ENCODE data around the gene AKR1C1. TPM values are rescaled to one million over a fixed set of nuclear protein-coding genes. Genes with fewer than 3 reads are reported as not detected.

The AKR1C1 gene
- total RNA-seq, 1 experiment from 2014 or later: 2.1 TPM

DNA sequence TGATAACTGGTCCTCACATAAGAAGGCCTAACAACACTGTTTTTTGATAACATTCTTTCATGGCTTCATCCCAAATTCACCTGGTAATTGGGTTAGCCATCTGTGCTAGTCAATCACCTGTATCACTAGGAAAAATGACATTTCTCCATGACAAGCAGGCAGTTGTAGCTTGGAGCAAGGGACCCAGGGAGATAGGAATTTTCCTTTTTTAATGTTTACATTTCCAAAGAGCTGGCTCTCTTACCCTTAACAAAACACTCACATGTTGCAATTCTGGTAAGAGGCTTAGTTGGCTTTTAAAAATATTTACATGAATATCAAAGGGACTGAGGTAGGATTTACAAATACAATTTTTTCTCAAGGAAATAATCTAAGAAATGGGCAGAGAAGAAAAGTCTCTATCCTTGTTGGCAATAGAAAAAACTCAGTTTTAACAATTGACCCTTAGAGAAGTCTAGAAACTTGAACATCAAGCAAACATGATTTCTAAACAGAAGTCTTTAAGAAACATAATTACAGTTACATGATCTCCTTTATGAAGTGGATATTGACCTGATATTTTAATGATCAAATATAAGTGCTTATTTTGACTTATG lies 16.1 kb upstream of the AKR1C1 start:
- Histone ChIP-seq H2AFZ (ENCODE audit: low read depth, low read length, poor library complexity, severe bottlenecking) (no peak overlapping the region), H3K4me3 (replicated peaks in 1 of 2; ENCODE audit: low read depth in 1 of 2, low read length in 2 of 2) (no peak overlapping the region), H3K79me2 (ENCODE audit: insufficient read depth, low read length) (no peaks in the 10 kb centered on the region), H3K9ac (ENCODE audit: low read length) (no peak overlapping the region), H4K20me1 (ENCODE audit: insufficient read depth) (no peaks in the 10 kb centered on the region), H3K9me3 (ENCODE audit: control insufficient read depth in 1 of 2, insufficient read depth in 1 of 2, low read depth in 1 of 2, low read length in 2 of 2) (no peaks in the 10 kb centered on the region), H3K36me3 (ENCODE audit: control insufficient read depth in 1 of 2, insufficient read depth in 2 of 2, low read length in 2 of 2) (no peaks in the 10 kb centered on the region), H3K4me1 (ENCODE audit: control insufficient read depth in 1 of 2, insufficient read depth in 2 of 2, low read length in 2 of 2) (peaks cover 0 to 19% of the 10 kb centered on the region in 2 experiments; a peak in 2 of 4 replicates), H3K9me2 (ENCODE audit: insufficient read depth) (no peaks in the 10 kb centered on the region; the same call in 1 of the 2 replicates), H3K4me2 (ENCODE audit: low read length) (peak overlapping the region; percentile 18; the same call in 1 of the 2 replicates), H3K27ac (ENCODE audit: low read depth, low read length) (no peak overlapping the region), H3K27me3 (ENCODE audit: insufficient read depth, low read length) (no peaks in the 10 kb centered on the region)
- POLR2A ChIA-PET: no interaction called here
- intact Hi-C loops (cut with micrococcal nuclease): no loop called here
- RAD21 ChIA-PET (ENCODE audit: low non-redundant PET in 1 of 2, low total read pairs in 2 of 2, uncharacterized antibody in 2 of 2, unreplicated experiment in 2 of 2): no interaction called here
- BruUV-seq (replicated peaks): no TSS peak
- DNase-seq (ENCODE audit: low read depth, low spot score) (no peak), ATAC-seq (no peak)
- CTCF ChIA-PET: no interaction called here
- no peak for TF ChIP-seq ZNF274 (IDR thresholded peaks at IDR 0.05; ENCODE audit: low read depth, low read length)
- TF ChIP-seq SIN3A (IDR thresholded peaks at IDR 0.05; ENCODE audit: low read depth): no peak

DNA sequence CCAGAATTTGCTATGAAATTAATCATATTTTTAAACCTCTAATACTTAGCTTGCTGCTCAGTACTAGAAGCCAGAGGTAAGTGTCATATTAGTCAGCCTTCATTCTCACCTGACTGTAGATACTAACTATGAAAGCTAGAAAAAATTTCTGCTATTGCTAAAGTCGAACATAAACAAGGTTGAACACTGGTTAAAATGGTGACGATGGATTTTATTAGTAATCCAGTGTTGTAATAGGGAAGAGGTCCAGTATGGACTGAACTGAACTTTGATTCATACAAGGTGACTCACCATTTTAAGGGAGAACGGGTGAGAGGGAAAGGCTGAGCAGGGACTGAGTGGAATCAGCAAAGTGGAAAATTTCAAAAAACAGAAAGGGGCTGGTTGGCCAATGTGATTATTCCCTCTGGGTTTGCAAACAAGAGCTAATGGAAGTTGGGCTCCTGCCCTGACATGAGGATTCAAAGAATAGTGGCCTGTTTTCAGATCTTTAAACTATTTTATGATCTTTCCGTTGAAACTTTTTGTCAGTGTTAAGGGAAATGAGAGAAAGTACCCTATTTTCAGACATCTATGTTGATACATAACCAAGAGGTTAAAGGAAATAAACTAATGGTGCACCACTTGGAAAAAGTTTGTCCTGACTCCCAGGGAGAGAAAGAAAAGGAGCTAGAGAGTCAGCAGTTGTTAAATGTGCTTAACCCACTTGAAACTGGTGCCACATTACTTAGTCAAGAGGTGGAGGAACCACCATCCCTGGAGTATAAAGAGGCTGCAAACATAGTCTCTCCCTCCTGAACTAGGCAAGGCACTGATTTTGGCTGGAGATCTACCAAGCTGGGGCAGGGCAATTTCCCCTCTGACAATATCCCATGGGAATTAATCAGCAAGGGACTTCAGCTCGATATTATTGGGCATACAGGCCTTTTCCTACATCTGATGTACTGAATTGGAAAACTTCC lies 15.3 kb upstream of the AKR1C1 start:
- intact Hi-C loops (cut with micrococcal nuclease): no loop called here
- ATAC-seq (no peak), DNase-seq (ENCODE audit: low read depth, low spot score) (peak; percentile 8)
- Histone ChIP-seq H3K27ac (ENCODE audit: low read depth, low read length) (no peak overlapping the region), H3K4me3 (replicated peaks in 1 of 2; ENCODE audit: low read depth in 1 of 2, low read length in 2 of 2) (no peak overlapping the region), H2AFZ (ENCODE audit: low read depth, low read length, poor library complexity, severe bottlenecking) (no peak overlapping the region), H3K79me2 (ENCODE audit: insufficient read depth, low read length) (no peaks in the 10 kb centered on the region), H3K4me2 (ENCODE audit: low read length) (peak overlapping the region; percentile 18; the same call in 1 of the 2 replicates), H3K36me3 (ENCODE audit: control insufficient read depth in 1 of 2, insufficient read depth in 2 of 2, low read length in 2 of 2) (no peaks in the 10 kb centered on the region), H3K27me3 (ENCODE audit: insufficient read depth, low read length) (no peaks in the 10 kb centered on the region), H4K20me1 (ENCODE audit: insufficient read depth) (no peaks in the 10 kb centered on the region), H3K9ac (ENCODE audit: low read length) (no peak overlapping the region), H3K4me1 (ENCODE audit: control insufficient read depth in 1 of 2, insufficient read depth in 2 of 2, low read length in 2 of 2) (peaks cover 0 to 13% of the 10 kb centered on the region in 2 experiments; a peak in 2 of 4 replicates), H3K9me2 (ENCODE audit: insufficient read depth) (no peaks in the 10 kb centered on the region; the same call in 1 of the 2 replicates), H3K9me3 (ENCODE audit: control insufficient read depth in 1 of 2, insufficient read depth in 1 of 2, low read depth in 1 of 2, low read length in 2 of 2) (no peaks in the 10 kb centered on the region)
- ChIA-PET RAD21 (ENCODE audit: low non-redundant PET in 1 of 2, low total read pairs in 2 of 2, uncharacterized antibody in 2 of 2, unreplicated experiment in 2 of 2) (no interaction called here), POLR2A (no interaction called here), CTCF (no interaction called here)
- BruUV-seq (replicated peaks): no TSS peak
- TF ChIP-seq SP1 (IDR thresholded peaks at IDR 0.05; ENCODE audit: low read depth) (peak; percentile 53; the same call in 1 of the 2 replicates), ZNF274 (IDR thresholded peaks at IDR 0.05; ENCODE audit: low read depth, low read length) (no peak), TCF7L2 (IDR thresholded peaks at IDR 0.05; ENCODE audit: borderline replicate concordance, extremely low read depth, insufficient read depth, insufficient read length) (no peak), FOSL1 (IDR thresholded peaks at IDR 0.05; ENCODE audit: low read depth) (peak; percentile 66), ZFX (IDR thresholded peaks at IDR 0.05) (no peak), YY1 (IDR thresholded peaks at IDR 0.05; ENCODE audit: extremely low read depth, insufficient replicate concordance, low read depth, low read length) (no peak), CEBPB (IDR thresholded peaks at IDR 0.05; ENCODE audit: low read depth) (peak; percentile 74)
- TF ChIP-seq, protein P1, sequence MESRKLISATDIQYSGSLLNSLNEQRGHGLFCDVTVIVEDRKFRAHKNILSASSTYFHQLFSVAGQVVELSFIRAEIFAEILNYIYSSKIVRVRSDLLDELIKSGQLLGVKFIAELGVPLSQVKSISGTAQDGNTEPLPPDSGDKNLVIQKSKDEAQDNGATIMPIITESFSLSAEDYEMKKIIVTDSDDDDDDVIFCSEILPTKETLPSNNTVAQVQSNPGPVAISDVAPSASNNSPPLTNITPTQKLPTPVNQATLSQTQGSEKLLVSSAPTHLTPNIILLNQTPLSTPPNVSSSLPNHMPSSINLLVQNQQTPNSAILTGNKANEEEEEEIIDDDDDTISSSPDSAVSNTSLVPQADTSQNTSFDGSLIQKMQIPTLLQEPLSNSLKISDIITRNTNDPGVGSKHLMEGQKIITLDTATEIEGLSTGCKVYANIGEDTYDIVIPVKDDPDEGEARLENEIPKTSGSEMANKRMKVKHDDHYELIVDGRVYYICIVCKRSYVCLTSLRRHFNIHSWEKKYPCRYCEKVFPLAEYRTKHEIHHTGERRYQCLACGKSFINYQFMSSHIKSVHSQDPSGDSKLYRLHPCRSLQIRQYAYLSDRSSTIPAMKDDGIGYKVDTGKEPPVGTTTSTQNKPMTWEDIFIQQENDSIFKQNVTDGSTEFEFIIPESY (IDR thresholded peaks at IDR 0.05; ENCODE audit: extremely low read depth, insufficient replicate concordance, low read length): no peak
- TF ChIP-seq, protein P2, sequence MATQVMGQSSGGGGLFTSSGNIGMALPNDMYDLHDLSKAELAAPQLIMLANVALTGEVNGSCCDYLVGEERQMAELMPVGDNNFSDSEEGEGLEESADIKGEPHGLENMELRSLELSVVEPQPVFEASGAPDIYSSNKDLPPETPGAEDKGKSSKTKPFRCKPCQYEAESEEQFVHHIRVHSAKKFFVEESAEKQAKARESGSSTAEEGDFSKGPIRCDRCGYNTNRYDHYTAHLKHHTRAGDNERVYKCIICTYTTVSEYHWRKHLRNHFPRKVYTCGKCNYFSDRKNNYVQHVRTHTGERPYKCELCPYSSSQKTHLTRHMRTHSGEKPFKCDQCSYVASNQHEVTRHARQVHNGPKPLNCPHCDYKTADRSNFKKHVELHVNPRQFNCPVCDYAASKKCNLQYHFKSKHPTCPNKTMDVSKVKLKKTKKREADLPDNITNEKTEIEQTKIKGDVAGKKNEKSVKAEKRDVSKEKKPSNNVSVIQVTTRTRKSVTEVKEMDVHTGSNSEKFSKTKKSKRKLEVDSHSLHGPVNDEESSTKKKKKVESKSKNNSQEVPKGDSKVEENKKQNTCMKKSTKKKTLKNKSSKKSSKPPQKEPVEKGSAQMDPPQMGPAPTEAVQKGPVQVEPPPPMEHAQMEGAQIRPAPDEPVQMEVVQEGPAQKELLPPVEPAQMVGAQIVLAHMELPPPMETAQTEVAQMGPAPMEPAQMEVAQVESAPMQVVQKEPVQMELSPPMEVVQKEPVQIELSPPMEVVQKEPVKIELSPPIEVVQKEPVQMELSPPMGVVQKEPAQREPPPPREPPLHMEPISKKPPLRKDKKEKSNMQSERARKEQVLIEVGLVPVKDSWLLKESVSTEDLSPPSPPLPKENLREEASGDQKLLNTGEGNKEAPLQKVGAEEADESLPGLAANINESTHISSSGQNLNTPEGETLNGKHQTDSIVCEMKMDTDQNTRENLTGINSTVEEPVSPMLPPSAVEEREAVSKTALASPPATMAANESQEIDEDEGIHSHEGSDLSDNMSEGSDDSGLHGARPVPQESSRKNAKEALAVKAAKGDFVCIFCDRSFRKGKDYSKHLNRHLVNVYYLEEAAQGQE (IDR thresholded peaks at IDR 0.05; ENCODE audit: low read depth): no peak

Measured in HCT116 (cell line).